HG03064 (cell line): ENCODE measurements around the gene HMGA1.

Source experiments
- ATAC-seq: cut with Tn5 transposase; IDR thresholded peaks from one replicate; pipeline ENCODE4 v1.9.1; 2021; ENCODE audit warnings: low read depth; ENCODE audit not compliant: unreplicated experiment

The HMGA1 gene

DNA sequence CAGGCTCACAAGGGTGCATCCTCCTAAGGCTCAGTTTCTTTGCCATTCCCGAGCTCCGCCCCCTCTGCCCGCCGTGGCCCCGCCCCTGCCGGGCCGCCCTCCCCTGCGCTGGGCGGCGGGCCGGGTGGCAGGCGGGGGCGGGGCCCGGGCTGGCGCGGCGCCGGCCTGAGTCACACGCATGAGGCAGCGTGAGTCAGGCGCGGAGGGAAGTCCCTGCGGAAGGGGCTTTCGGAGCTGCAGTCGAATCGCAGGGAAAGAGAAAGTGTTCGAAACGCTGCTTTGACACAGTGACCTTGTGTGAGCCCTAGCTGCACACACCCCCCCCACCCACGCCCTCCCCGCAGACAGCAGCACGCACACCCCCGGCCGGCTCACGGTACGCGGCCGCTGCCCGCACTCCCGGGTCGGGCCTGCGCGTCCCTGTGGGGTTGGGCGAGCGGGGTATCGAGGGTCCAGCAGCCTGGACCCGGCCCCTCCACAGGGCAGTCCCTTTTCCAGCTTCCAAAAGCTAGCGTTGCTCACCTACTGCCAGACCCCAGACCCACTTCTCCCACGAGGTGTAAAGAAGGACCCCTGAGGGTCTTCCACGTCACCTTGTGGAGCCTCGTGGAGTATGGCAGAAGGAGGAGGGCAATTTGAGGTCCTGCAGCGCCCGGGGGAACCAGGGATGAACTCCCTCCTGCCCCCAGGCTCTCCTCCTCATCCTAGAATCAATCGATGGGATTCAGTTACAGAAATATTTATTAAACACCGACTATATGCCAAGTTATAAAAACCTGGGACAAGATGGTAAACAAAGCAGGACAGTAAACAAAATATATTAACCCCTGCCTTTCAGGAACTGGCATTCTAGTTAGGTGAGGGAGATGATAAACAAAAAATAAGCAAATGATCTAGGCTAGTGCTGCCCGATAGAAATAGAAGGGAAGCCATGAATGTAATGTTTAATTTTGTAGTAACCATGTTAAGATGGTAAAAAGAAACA, 12.4 kb upstream of the HMGA1 start:
- ATAC-seq, result peak; percentile 71

DNA sequence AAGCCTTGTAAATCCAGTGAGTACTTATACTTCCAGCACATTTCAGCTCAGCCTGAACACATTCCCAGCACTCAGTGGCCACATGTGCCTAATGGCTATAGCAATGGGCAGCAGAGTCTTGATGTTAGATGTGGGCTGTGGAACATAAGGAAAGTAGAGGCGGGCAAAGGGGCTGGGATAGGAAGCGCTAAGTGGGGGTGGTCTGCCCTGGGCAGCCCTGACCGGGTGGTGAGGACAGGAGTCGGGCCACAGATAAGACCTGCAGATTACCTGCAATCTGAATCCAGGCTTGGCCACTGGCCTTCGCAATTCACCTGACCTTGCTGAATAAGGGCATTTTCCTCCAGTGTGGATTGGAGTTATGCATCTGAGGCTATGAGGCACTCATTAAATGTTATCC, 11.1 kb upstream of the HMGA1 start:
- ATAC-seq, result no peak

DNA sequence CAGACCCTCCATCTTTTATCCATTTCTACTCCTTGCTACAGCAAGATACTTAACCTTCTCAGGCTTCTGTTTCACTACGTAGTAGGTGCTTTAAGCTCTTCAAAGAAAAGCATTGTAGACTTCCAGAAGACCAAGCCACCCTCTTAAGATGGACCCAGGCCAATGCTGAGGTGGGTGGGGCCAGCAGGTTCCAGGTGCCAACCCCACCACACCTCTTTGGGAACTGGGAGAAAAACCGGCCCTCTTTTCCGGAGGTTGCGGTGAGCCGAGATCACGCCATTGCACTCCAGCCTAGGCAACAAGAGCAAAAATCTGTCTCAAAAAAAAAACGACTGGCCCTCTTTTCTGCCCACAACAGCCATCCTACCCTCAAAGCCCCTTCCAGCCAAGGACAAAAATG, 10.6 kb upstream of the HMGA1 start:
- no peak for ATAC-seq

DNA sequence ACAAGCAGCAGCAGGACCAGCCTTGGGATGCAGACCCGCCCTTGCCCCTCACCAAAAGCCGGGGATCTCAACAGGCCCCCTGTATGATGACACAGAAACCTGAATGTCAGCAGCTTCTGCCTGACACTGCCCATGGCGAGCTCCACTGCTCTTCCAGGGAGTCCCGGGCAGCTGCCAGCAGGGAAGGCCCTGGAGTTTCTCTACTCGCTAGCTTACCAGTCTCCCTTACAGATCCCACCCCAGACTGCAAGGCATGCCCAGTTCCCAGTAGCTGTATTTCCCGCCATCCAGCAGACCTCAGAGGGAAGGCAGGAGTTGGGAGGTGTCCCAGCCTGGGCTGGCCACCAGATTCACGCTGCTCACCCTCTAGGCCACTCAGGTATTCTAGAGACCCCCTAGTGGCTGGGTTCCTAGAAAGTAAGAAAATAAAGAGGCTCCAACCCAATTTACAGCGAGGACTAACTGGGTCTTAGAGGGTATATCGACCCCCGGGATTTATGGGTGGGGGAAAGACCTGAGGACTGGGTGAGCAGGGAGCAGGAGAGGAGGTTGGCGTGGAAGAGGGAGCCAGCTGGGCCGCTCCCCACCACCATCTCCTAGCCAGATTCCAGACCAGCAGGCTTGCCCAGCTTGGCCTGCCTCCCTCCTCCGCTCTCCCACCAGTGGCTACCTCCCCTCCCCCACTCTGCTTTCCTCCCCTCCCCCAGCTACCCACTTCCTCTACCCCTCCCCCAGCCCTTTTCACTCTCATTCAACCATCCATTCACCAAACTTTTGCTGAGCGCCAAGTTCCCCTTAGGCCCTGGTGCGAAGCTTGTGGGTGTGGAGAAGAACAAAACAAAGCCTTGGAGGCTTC, 9.7 kb upstream of the HMGA1 start:
- ATAC-seq, result no peak

DNA sequence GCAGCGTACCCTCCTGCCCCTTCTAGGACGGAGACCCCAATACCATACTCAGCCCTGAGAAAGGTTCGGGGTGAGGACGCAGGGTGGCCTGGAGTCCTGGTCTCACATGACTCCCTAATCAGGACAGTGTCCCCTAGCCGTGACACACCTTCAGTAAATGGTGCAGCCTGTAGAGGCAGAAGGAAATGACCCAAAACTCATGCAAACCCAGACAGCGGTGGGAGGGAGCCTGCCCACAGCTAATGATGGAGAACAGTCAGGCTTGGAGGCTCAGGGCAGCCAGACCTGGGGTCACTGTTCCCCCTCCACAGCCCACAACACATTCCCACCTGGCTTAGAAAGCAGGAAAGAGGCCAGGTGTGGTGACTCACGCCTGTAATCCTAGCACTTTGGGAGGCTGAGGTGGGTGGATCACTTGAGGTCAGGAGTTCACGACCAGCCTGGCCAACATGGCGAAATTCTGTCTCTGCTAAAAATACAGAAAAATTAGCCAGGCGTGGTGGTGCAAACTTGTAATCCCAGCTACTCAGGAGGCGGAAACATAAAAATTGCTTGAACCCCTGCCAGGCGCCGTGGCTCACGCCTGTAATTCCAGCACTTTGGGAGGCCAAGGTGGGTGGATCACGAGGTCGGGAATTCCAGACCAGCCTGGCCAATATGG, 8.8 kb upstream of the HMGA1 start:
- ATAC-seq, result no peak

DNA sequence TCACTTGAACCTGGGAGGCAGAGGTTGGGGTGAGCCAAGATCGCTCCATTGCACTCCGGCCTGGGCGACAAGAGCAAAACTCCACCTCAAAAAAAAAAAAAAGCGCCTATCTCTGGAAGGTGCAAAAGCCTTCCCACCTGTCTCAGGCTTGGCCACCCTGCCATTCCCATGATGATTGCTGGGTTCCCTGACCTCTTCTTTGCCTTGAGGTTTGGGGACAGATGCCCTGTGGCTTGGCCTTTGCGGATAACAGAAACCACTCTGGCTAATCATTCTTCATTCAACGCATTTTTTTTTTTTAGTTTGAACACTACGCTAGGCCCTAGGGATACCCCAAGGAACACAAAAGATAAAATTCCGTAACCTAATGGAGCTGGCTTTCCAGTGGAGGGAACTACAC, 6.8 kb upstream of the HMGA1 start:
- ATAC-seq, result no peak

DNA sequence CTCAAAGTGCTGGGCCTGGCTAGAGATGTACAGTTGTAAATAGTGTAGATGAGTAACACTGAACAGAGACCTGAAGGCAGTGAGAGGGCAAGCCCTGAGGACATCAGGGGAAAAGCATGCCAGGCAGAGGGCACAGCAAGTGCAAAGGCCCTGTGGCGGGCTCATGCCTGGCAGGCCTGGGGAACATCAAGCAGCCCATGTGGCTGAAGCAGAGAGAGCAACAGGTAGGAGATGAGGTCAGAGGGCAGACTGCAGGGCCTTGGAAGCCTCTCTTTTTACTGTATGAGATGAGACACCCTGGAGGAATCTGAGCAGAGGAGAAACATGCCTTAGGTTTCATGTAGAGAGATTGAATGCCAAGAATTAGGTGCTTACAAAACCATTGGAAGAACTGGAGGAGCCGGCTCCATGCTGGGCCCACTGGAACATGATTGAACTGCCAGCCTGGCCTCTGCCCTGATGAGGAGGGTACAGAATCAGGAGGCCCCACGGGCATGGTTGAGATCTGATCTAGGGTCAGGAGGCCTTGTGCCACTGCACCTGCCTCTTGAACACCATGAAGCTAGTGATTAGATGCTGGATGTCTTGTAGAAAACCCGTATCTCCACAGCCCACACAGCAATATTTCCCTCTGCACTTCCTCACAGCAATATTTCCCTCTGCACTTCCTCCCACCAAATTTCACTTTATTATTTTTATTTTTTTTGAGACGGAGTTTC, 5.9 kb upstream of the HMGA1 start:
- ATAC-seq, result no peak

DNA sequence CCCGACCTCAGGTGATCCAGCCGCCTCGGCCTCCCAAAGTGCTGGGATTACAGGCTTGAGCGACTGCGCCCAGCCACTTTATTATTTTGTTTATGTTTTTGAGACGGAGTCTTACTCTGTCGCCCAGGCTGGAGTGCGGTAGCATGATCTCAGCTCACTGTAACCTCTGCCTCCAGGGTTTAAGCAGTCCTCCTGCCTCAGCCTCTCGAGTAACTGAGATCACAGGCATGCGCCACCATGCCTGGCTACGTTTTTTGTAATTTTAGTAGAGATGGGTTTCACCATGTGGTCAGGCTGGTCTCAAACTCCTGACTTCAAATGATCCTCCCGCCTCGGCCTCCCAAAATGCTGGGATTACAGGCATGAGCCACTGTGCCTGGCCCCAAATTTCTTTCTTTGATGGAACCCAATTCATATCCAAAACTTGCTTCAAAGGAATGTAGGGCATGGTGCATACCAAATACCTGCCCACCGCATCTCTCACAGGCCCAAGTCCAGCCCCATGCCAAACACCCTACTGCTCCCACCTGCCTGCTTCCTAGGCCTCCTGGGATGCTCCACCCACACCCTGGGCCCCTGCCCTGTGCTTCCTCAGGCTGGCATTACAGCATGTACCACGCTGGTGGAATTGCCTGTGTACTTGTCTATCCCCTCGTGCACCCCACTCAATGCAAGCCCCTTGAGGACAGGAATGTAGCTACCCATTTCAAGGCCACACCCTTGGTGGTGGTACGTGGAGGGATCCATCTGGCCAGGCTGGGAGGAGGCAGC, 4.9 kb upstream of the HMGA1 start:
- ATAC-seq, result no peak

DNA sequence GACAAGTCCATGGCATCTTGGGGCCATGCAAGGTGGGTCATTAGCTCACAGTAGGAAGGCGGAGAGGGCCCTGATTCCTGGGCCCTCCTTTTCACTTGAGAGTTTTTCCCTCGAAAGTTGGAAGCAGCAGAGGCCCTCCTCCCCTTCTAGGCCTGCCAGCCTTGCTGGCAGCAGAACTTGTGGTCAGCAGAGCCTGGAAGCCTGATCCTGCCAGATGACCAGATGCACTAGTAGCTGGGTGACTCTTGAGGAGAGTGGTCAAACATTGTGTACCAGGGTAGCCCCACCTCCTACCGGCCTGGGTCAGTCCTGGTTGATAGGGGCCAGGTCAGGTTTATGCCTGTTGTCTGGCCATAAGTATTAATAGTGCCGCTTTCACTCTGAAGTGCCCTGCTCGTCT, 3.8 kb upstream of the HMGA1 start:
- no peak for ATAC-seq

DNA sequence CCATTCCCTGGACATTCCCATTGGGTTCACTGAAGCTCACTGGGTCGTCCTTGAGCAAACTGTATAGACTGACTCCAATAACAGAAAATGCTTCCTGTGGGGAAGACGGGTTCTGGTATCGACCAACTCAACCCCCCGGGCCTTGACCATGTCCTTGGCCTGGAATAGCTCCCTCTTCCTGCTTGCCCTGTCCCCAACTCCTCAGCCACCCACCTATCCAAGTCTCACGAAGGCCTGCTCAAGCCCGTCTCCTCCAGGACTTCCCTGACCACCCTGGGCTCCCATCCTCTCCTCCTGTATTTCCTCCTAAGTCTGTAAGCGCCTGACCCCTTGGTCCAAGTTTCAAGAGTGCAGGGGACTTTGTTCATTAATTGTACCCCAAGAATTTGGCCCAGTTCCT, 2.8 kb upstream of the HMGA1 start:
- no peak for ATAC-seq

DNA sequence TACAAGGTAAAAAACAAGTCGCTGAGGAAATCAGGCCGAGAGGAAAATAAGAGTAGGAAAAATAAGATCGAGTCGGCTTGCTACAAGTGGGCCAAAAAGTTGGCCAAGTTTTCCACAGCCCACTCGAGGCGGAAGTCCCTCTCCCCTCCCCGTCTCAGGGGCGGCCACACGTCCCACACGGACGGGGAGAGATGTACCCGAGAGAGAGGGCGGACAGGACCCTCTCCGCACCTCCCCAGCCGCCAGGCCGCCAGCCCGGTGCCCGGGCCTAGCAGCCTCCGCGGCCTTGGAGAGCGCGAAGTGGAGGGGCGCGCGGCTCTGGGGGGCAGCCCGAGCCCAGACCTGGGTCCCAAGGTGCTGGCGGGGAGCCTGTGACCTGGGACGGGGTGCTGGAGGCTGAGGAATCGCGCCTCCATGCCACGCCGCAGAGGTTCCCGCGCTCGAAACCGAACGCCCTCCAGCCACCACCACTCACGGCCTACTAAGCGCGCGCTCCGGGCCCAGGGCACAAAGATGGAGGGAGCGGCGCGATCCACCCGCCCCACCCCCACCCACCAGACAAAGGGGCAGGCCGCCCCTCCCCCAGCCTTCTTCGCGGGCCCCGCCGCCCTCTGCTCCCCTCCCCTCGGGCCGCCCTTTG, 1.9 kb upstream of the HMGA1 start:
- ATAC-seq, result no peak

DNA sequence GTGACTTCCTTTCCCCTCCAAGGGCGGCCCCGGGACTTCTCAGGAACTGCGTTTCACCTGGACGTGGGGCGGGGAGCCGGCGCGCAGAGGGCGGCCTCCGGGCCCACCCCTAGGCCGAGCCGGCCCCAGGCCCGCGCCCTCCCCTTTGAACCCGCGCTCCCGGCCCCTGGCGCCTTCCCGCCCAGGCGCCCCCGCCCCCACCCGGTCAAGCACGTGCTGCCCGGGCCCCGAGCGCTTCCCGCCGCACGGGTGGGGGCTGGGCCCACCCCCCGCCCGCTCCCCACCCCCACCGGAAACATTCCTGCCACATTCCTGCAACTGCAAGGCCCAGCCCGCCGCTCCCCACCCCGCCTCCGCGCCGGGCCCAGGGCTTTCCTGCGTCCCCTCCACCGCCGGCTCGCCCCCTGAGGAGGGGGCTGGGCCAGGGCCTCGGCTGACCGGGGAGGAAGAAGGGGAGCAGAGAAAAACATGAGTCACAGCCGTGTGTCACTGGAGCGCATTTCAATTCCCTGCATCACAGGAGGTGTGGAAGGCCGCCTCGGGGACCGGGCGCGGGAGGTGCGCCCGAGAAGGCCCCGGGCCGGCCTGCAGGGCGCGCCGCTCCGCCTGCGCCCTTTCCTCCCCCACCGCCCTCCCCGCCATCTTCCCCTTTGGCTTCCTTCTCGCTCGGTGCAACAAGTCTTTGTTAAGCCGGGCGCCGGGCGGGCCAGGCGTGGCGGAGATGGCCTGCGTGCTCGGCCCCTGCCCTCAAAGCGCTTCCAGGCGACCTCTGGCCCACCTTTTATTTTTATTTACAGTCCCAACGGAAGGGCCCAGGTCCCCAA, 1.2 kb upstream of the HMGA1 start:
- ATAC-seq, result no peak

DNA sequence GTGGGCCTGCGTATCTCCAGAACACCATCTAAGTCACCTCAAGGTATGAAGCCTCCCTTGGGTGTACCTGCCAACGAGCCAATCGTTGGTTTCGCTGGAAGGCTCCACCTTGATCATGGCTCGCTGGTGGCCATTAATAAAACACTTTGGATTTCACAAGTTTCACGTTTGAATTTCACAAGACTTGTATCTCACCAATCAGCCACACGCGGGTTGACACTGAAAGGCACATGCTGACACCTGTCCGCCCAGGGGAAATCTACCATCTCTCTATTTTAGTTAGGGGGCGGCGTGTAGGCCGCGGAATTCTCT, 586 bp upstream of the HMGA1 start:
- ATAC-seq, result peak; percentile 3

DNA sequence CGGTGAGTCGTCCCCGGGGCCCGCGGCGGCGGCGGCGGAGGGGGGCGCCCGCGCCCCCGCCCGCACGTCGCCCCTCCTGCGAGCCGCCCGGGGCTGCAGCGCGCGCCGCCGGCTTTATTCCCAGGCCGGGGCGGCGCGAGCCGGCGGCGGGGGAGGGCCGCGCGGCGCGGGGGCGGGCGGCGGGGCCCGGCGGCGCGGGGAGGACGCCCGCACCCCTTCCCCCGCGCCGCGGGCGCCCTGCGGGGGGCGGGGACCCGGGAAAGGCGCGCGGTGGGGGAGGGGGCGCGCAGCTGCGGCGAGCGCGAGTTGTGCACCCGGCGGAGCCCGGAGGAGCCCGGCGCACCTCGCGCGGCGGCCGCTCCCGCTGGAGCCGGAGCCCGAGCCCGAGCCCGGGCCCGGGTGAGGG, 646 bp downstream of the HMGA1 start:
- ATAC-seq, result peak; percentile 3

DNA sequence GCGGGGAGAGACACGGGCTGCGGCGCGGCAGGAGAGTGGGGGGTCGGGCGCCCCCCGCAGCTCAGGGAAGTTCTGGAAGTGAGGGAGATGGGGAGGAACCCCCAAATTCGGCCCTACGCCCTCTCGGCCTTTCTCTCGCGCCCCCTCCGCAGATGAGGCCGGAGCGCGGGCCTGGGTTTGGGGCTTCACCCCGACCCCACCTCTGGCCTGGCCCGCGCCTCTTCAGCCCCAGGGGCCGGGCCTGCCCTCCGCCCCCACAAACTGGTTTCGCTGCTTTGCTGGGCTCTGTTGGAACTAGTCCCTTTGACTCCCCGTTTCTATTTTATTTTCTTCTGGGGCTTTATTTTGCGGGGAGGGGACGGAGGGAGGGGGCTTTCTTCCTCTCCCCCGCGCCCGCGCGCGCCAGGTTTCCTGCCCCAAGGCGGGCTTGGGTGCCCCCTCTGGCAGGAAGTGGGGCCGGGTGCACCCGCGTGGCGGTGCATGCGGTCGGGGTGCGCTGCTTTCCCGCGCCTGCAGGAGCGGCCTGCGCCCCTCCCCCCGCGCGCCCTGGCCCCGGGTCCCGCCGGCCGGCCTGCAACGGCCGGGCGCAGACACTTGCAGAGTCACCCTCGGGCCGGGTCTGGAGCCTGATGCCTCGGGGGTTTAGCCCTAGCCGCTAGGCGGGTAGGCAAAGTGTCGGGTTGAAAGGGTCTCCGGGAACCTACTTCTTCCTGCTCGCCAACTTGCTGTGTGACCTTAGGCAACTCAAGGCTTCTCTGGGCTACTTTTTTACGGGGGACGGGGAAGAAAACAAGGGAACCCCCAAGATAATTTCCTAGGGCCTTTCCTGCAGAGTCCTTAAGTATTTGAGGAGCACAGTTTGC, 1.3 kb downstream of the HMGA1 start:
- ATAC-seq, result no peak

DNA sequence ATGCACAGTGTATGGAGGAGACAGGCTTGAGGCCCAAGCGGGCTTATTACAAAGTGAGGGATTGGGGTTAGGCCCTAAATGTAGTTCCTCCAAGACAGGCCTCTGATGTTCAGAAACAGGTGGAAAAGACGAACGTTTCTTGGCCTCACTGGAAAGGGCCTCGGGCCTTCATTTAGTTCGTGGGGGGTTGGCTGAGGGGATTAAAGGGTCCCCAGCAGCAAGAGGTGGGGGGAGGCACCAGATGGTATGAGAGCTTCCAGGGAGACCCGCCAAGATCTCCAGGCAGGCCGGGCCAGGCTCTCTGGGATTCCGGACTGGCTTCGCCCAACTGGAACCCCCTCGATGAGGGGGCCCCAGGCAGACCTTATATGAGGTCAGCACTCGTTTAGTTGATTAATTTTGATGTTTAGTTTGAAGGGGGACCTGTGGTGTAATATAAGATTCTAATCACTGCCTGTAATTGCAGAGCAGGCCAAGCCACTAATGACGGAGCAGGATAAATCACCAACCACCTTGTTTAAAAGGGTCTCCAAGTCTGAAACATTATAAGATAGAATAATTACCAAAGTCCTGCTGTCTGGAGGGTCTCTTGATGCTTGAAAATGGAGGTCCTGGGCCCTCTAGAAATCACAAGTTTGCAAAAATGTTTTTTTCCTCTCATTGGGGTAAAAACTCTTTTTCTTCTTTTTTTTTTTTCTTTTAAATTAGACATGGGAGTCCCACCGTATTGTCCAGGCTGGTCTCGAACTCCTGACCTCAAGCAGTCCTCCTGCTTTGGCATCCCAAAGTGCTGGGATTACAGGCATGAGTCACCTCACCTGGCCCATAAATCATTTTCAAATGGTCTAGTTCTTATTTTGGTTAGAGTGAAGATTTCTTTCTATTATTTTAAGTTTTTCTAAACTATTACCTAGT, 2.2 kb downstream of the HMGA1 start:
- ATAC-seq, result no peak

DNA sequence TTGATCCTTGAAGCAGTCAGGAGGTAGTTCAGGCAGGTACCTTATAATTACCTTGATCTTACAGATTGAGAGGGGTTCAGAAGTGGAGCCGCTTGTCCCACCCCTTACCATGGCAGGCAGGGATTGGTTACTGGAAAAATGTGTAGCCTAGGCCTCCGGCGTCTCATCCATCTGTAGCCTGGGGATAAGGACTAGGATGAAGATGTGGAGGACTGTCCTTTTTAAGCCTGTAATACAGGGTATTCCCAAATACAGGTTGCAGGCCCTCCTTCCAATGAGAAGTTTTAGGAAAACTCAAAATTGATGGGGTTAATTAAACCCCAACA, 2.8 kb downstream of the HMGA1 start:
- ATAC-seq, result no peak
